Kidney (tissue), 14 donors: ENCODE measurements around the gene PIKFYVE. TPM values are rescaled to one million over a fixed set of nuclear protein-coding genes. Genes with fewer than 3 reads are reported as not detected.

Experiments used
- DNase-seq, 5 donors: peaks; one replicate each; pipeline ENCODE4 v3.0.0-alpha.2; 2013 to 2020
- FAIRE-seq: peaks from 2 replicates; lab custom pipeline; 2012; peaks lifted over from hg19 to GRCh38; lab: Jason Lieb, UNC
- H3K27ac ChIP-seq, 2 donors: one replicate each; pipeline ENCODE4 v1.7.0; 2013; ENCODE audit warnings: low read depth in 2 of 2, low read length in 2 of 2, inconsistent platforms in 1 of 2
- H3K27me3 ChIP-seq: one replicate; pipeline ENCODE4 v1.7.1; 2013; ENCODE audit warnings: low read length, inconsistent platforms; ENCODE audit not compliant: control insufficient read depth, insufficient read depth
- H3K36me3 ChIP-seq, 3 donors: one replicate each; pipeline versions ENCODE4 v1.7.0 to v1.7.1; 2013; ENCODE audit warnings: low read length in 3 of 3, control low read depth in 1 of 3, inconsistent platforms in 1 of 3; ENCODE audit not compliant: insufficient read depth in 3 of 3, control insufficient read depth in 2 of 3
- H3K4me1 ChIP-seq, 3 donors: one replicate each; pipeline versions ENCODE4 v1.7.0 to v1.7.1; 2013; ENCODE audit warnings: low read length in 3 of 3, inconsistent platforms in 1 of 3, low read depth in 1 of 3; ENCODE audit not compliant: control insufficient read depth in 2 of 3, insufficient read depth in 2 of 3
- H3K4me3 ChIP-seq, 3 donors: one replicate each; pipeline versions ENCODE4 v1.7.0 to v1.8.1; 2013; ENCODE audit warnings: low read length in 3 of 3, control low read depth in 1 of 3, inconsistent platforms in 1 of 3
- H3K9ac ChIP-seq, 3 donors: one replicate each; pipeline versions ENCODE4 v1.7.0 to v1.7.1; 2013; ENCODE audit warnings: low read length in 3 of 3, control low read depth in 1 of 3, inconsistent platforms in 1 of 3
- H3K9me3 ChIP-seq, 3 donors: one replicate each; pipeline versions ENCODE4 v1.7.0 to v1.7.1; 2013; ENCODE audit warnings: low read length in 3 of 3, control low read depth in 1 of 3, inconsistent platforms in 1 of 3; ENCODE audit not compliant: control insufficient read depth in 2 of 3, insufficient read depth in 1 of 3
- intact Hi-C: fragments of 100-400 bp; cut with DNase I; formaldehyde crosslinking; loops from one replicate; pipeline ENCODE4 v1.11.1; 2022
- polyA plus RNA-seq: library from polyadenylated mRNA; stranded (reverse); fragments of 350-450 nt; fragmentation: Illumina TruSeq; extraction: RNeasy Lipid Tissue Mini Kit (QIAGEN cat#74804); gene quantifications from one replicate; pipeline ENCODE4 v1.2.3, GENCODE V29; 2014; ENCODE audit warnings: low read depth, low replicate concordance; ENCODE audit not compliant: insufficient read depth
- total RNA-seq: library from RNA; stranded (reverse); fragmentation: NEBNext Ultra II Directional; extraction: Animal tissue kit (Norgen Biotek cat#: 25700); gene quantifications from one replicate; pipeline ENCODE4 v1.2.1, GENCODE V29; 2021
- TF ChIP-seq, protein P1 (sequence below): IDR thresholded peaks from 3 replicates; pipeline ENCODE4 v1.5.1; 2012; ENCODE audit warnings: mild to moderate bottlenecking, moderate library complexity, borderline replicate concordance; ENCODE audit not compliant: insufficient read depth; ENCODE audit errors: extremely low read depth
- donor health status: control.
- donor health status: control.
- donor health status: control.
- donor health status: control.
- donor health status: control.
- donor health status: DM: yes; HTN: yes; CAD: no.
- donor health status: Normal renal cell carcinoma (clear cell type).

Gene PIKFYVE
- total and polyA plus RNA-seq, 2 donors from 2014 or later: 3.4 to 31.5 TPM

DNA sequence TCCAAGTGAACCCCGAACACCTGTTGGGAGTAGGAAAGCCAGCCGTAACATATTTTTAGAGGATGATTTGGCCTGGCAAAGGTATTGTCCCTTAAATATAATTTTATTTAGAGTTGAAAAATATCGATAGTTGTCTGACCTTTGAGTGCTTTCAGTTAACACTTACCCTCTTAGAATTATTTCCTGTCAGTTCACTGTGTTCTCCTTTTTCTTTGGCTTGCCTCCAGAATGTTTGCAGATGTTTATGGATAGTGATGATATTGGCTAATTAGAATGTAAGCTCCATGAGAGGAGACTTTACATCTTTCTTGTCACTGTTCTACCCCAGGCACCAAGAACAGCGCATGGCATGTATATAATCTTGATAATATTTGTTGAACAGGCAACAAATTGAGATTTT, 19.8 kb downstream of the PIKFYVE start:
- Histone ChIP-seq H3K36me3 (peaks cover 4 to 27% (median 23%) of the 10 kb centered on the region in 3 donors), H3K27me3 (no peaks in the 10 kb centered on the region), H3K27ac (no peak overlapping the region), H3K9ac (no peak overlapping the region), H3K4me3 (no peak overlapping the region), H3K9me3 (peaks cover 0 to 8% (median 0%) of the 10 kb centered on the region in 3 donors), H3K4me1 (no peaks in the 10 kb centered on the region)
- intact Hi-C loops: no loop called here
- TF ChIP-seq, protein P1, sequence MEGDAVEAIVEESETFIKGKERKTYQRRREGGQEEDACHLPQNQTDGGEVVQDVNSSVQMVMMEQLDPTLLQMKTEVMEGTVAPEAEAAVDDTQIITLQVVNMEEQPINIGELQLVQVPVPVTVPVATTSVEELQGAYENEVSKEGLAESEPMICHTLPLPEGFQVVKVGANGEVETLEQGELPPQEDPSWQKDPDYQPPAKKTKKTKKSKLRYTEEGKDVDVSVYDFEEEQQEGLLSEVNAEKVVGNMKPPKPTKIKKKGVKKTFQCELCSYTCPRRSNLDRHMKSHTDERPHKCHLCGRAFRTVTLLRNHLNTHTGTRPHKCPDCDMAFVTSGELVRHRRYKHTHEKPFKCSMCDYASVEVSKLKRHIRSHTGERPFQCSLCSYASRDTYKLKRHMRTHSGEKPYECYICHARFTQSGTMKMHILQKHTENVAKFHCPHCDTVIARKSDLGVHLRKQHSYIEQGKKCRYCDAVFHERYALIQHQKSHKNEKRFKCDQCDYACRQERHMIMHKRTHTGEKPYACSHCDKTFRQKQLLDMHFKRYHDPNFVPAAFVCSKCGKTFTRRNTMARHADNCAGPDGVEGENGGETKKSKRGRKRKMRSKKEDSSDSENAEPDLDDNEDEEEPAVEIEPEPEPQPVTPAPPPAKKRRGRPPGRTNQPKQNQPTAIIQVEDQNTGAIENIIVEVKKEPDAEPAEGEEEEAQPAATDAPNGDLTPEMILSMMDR: no peak
- FAIRE-seq (no peak), DNase-seq (no peak)

DNA sequence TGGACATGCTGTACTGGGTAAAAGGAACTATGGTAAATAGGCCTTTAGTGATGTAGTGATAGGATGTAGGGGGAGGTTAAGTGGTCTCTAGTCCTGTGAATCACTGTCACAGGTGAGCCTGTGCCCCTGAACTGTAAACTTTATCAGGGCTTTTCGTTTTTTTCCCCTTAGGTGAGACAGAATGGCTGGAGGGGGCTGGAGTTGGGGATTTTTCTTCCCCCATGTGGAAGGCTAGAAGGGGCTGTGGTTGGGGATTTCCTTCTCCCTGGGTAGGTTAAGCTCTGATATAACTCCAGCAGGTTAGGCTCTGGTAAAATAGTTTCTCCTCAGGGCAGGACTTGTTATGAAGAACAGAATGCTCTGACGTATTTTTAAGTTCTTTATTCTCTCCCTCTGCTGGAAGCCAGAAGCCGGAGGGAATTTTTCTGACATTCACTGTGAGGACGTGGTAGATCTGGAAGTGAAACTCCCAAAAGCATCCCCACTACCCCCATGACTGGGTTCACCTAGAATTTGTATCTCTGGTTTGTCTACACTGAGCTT, 28.5 kb downstream of the PIKFYVE start:
- intact Hi-C loops: no loop called here
- FAIRE-seq (no peak), DNase-seq (no peak)
- TF ChIP-seq, protein P1: no peak
- no peak overlapping the region for H3K4me3 ChIP-seq
- H3K27me3 ChIP-seq: no peaks in the 10 kb centered on the region
- no peaks in the 10 kb centered on the region for H3K4me1 ChIP-seq
- peaks cover 0 to 8% (median 0%) of the 10 kb centered on the region in 3 donors for H3K9me3 ChIP-seq
- H3K9ac ChIP-seq: no peak overlapping the region
- no peak overlapping the region for H3K27ac ChIP-seq
- peaks cover 6 to 21% (median 14%) of the 10 kb centered on the region in 3 donors for H3K36me3 ChIP-seq

DNA sequence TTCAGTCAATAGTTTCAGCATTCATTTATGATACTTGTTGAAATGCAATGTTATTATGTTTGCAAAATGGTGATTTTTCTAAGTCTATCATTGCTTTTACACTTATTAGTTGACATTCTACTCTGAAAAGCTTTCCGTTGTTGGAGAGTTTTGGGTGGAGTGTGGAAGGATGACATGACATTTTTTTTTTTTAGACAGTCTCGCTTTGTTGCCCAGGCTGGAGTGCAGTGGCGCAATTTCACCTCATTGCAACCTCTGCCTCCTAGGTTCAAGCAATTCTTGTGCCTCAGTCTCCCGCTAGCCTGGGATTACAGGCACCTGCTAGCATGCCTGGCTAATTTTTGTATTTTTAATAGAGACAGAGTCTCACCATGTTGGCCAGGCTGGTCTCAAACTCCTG, 29.8 kb downstream of the PIKFYVE start:
- Histone ChIP-seq H3K27me3 (no peaks in the 10 kb centered on the region), H3K9ac (no peak overlapping the region), H3K4me1 (no peaks in the 10 kb centered on the region), H3K4me3 (no peak overlapping the region), H3K36me3 (peaks cover 6 to 13% (median 9%) of the 10 kb centered on the region in 3 donors), H3K9me3 (peaks cover 0 to under 1% (median 0%) of the 10 kb centered on the region in 3 donors), H3K27ac (no peak overlapping the region)
- intact Hi-C loops: no loop called here
- no peak for FAIRE-seq
- no peak for DNase-seq
- TF ChIP-seq, protein P1: no peak

DNA sequence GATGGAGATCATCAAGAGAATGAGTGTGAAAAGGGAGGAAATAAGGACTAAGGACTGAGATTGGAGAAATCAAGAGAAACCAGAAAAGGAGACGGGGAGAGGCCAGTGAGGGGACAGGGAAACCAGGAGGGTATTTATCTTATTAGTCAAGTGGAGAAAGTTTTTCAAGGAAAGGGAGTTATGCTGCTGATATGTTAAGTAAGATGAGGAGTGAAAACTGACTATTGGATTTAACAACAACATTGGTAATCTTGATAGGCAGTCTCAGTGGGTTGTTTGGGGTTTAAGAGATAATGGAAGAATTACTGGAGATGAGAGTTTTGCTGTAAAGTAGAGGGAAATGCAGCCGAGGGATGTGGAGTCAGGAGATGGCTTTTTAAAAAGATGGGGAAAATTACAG, 30.6 kb downstream of the PIKFYVE start:
- Histone ChIP-seq H3K36me3 (peaks cover 6 to 16% (median 12%) of the 10 kb centered on the region in 3 donors), H3K27me3 (no peaks in the 10 kb centered on the region), H3K4me1 (no peaks in the 10 kb centered on the region), H3K27ac (no peak overlapping the region), H3K9ac (no peak overlapping the region), H3K4me3 (no peak overlapping the region), H3K9me3 (no peaks in the 10 kb centered on the region)
- no peak for DNase-seq
- intact Hi-C loops: no loop called here
- TF ChIP-seq, protein P1: no peak
- FAIRE-seq: no peak
